Measurements from ENCODE around the gene PTBP1.

PTBP1 gene

DNA sequence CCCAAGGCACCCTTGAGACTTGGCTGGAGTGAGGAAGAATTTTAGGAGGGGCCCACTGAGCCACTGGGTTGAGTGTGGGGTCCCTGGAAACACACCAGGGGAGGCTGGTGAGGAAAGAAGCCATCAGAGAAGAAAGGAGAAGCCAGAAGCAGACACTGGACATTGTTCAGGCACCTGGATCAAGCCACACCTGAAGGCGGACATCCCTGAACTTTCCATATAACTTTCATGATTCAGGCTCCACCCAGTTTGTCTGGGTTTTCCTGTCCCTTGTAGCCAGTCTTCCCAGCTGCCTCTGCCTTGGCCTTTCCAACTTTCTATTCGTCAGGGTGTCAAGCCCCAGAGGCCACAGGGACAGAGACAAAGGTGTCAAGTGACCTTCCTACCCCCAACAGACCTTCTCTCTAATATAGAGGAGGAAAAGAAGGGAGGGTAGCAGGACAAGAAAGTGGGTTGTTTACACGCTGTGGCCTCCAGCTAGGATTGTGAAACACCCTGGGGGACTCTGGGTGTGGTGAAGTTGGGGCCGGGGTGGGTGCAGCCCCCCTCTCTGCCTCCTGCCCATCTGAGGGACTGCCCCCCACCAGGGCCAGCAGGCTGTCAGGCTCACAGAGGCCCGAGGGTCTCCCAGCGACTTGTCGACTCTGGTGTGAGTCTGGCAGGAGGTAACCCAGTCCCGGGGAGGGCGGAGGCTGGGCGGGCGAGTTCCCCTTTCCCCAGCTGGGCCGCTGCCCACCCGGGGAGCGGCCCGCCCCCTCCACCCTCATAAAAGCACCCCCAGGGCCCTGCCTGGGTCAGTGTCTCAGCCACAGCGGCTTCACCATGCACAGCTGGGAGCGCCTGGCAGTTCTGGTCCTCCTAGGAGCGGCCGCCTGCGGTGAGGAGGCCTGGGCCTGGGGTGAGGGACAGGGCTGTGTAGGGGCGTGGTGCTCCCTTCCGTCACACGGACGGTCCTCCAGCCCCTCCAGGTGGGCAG lies 61.9 kb downstream of the PTBP1 start, which contains the start of gene CFD:
Gene CFD (plus strand): TSS at position 797 of the 976 bp plus-strand sequence. CDS start 26 bp downstream, at position 823.
- DNase-seq: no peak

DNA sequence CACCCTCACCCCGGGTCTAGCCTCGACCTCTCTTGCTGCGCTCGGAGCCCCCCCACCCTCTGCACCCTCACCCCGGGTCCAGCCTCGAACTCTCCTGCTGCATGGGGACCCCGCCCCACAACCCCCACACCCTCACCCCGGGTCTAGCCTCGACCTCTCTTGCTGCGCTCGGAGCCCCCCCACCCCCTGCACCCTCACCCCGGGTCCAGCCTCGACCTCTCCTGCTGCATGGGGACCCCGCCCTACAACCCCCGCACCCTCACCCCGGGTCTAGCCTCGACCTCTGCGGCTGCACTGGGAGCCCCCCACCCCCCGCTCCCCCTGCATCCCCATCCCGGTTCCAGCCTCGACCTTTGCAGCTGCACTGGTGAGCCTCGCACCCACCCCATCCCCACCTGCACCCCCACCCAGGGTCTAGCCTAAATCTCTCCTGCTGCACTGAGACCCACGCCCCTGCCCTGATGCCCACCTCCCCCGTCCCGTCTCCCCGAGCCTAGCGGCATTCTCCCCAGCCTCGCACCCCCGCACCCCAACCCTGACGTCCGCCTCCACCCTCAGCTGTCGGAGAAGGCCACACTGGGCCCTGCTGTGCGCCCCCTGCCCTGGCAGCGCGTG lies 64.0 kb downstream of the PTBP1 start:
- no peak for DNase-seq

Data from activated CD4-positive, alpha-beta T cell treated with anti-CD3 and anti-CD28 coated beads, Interleukin-2, amount 50 U/mL, for 4 hours (primary cell).